Measurements from ENCODE around the gene NISCH. TPM values are rescaled to one million over a fixed set of nuclear protein-coding genes. Genes with fewer than 3 reads are reported as not detected.
A peak's percentile ranks its signal among the peaks of the same experiment; 100 is the strongest.

Gene NISCH
- total and polyA plus RNA-seq, 2 donors (not counting 1 experiment from before 2014, with no cell fraction given), result 130 to 169 TPM

- no peaks in the 10 kb centered on the region for H3K27me3 ChIP-seq (replicated peaks in 1 of 4; ENCODE audit: control extremely low read depth in 1 of 4, control insufficient read depth in 3 of 4, insufficient read depth in 4 of 4, low read length in 3 of 4)
- no peaks in the 10 kb centered on the region for H3K36me3 ChIP-seq (replicated peaks in 1 of 2; ENCODE audit: control extremely low read depth in 1 of 2, control insufficient read depth in 1 of 2, extremely low read depth in 1 of 2, insufficient read depth in 2 of 2, low read length in 1 of 2)
- CTCF ChIA-PET, result interaction anchor here (0.7 kb wide), 1 partner anchor 39 kb away, joined by 3 read pairs; no protein-coding TSS in a partner anchor
- no peaks in the 10 kb centered on the region for H3K27me3 Mint-ChIP-seq
- H3K9me3 Mint-ChIP-seq (ENCODE audit: insufficient read depth), result no peaks in the 10 kb centered on the region
- TF ChIP-seq EZH2 (IDR thresholded peaks at IDR 0.05; ENCODE audit: borderline replicate concordance, insufficient read depth, low read depth, low read length, poor library complexity, severe bottlenecking) (no peak), CTCF (IDR thresholded peaks at IDR 0.05) (no peak)
- no peak overlapping the region for H3K4me3 ChIP-seq (ENCODE audit: control extremely low read depth in 1 of 5, extremely low read depth in 1 of 5, insufficient read depth in 1 of 5, low read depth in 2 of 5, low read length in 4 of 5)
- no peak for DNase-seq
- intact Hi-C loops (cut with micrococcal nuclease), result loop anchor here (5.0 to 10.0 kb wide), 5 partner anchors 262 to 1144 kb away; partner anchors contain the start of genes DUSP7, PRKCD, RBM15B and STIMATE
- H3K9ac ChIP-seq (ENCODE audit: low read length), result no peak overlapping the region
- H3K9me3 ChIP-seq (ENCODE audit: control extremely low read depth in 1 of 3, control insufficient read depth in 2 of 3, insufficient read depth in 1 of 3, low read length in 2 of 3), result no peaks in the 10 kb centered on the region
- H3K27ac Mint-ChIP-seq, result peak overlapping the region; percentile 43
- no peaks in the 10 kb centered on the region for H4K20me1 ChIP-seq (ENCODE audit: control insufficient read depth, insufficient read depth, low read length, poor library complexity, severe bottlenecking)
- POLR2A ChIA-PET, result interaction anchor here (0.7 kb wide), 1 partner anchor 425 kb away, joined by 3 read pairs; no protein-coding TSS in a partner anchor
- peaks cover 37% of the 10 kb centered on the region for H3K79me2 ChIP-seq (ENCODE audit: control insufficient read depth, insufficient read depth, low read length)
- peak overlapping the region; percentile 17 for H3K4me2 ChIP-seq (replicated peaks; ENCODE audit: low read depth, low read length, poor library complexity, severe bottlenecking)
- H3K4me3 Mint-ChIP-seq, result peak overlapping the region; percentile 8
- WGBS (ENCODE audit: insufficient coverage), result 91% methylated on average over 5 of the region's 5 CpGs
- peaks cover 40% of the 10 kb centered on the region for H3K4me1 Mint-ChIP-seq
- H2AFZ ChIP-seq (ENCODE audit: insufficient read depth, low read depth, low read length, poor library complexity, severe bottlenecking), result no peak overlapping the region
- H3K4me1 ChIP-seq (ENCODE audit: control insufficient read depth in 2 of 2, insufficient read depth in 2 of 2, low read length in 2 of 2), result peaks cover 25 to 34% of the 10 kb centered on the region in 2 donors
- H3K27ac ChIP-seq (ENCODE audit: low read length in 2 of 2), result no peak overlapping the region
- ATAC-seq (ENCODE audit: low read depth), result no peak
These were observed 83.7 kb downstream of the NISCH start for GRCh38 chr3:52539010-52539653.

GRCh38 chr3:52541050-52541449, 85.6 kb downstream of the NISCH start:
- CTCF ChIA-PET, result interaction anchor here (1.3 kb wide), 1 partner anchor 12 kb away, joined by 3 read pairs; no protein-coding TSS in a partner anchor
- Mint-ChIP-seq H3K4me3 (no peak overlapping the region), H3K4me1 (peaks cover 32% of the 10 kb centered on the region), H3K27me3 (no peaks in the 10 kb centered on the region), H3K9me3 (ENCODE audit: insufficient read depth) (no peaks in the 10 kb centered on the region), H3K27ac (no peak overlapping the region)
- Histone ChIP-seq H3K27me3 (replicated peaks in 1 of 4; ENCODE audit: control extremely low read depth in 1 of 4, control insufficient read depth in 3 of 4, insufficient read depth in 4 of 4, low read length in 3 of 4) (no peaks in the 10 kb centered on the region), H2AFZ (ENCODE audit: insufficient read depth, low read depth, low read length, poor library complexity, severe bottlenecking) (no peak overlapping the region), H3K27ac (ENCODE audit: low read length in 2 of 2) (no peak overlapping the region), H3K4me1 (ENCODE audit: control insufficient read depth in 2 of 2, insufficient read depth in 2 of 2, low read length in 2 of 2) (peaks cover 21 to 24% of the 10 kb centered on the region in 2 donors), H3K9ac (ENCODE audit: low read length) (no peak overlapping the region), H3K79me2 (ENCODE audit: control insufficient read depth, insufficient read depth, low read length) (peaks cover 37% of the 10 kb centered on the region), H3K9me3 (ENCODE audit: control extremely low read depth in 1 of 3, control insufficient read depth in 2 of 3, insufficient read depth in 1 of 3, low read length in 2 of 3) (no peaks in the 10 kb centered on the region), H3K4me2 (replicated peaks; ENCODE audit: low read depth, low read length, poor library complexity, severe bottlenecking) (no peak overlapping the region), H3K36me3 (replicated peaks in 1 of 2; ENCODE audit: control extremely low read depth in 1 of 2, control insufficient read depth in 1 of 2, extremely low read depth in 1 of 2, insufficient read depth in 2 of 2, low read length in 1 of 2) (peaks cover 0 to under 1% of the 10 kb centered on the region in 2 experiments), H3K4me3 (ENCODE audit: control extremely low read depth in 1 of 5, extremely low read depth in 1 of 5, insufficient read depth in 1 of 5, low read depth in 2 of 5, low read length in 4 of 5) (no peak overlapping the region), H4K20me1 (ENCODE audit: control insufficient read depth, insufficient read depth, low read length, poor library complexity, severe bottlenecking) (no peaks in the 10 kb centered on the region)
- no CpG with 5 or more reads among the region's 2 CpGs for WGBS (ENCODE audit: insufficient coverage)
- DNase-seq (no peak), ATAC-seq (ENCODE audit: low read depth) (no peak)
- POLR2A ChIA-PET, result no interaction called here
- TF ChIP-seq EZH2 (IDR thresholded peaks at IDR 0.05; ENCODE audit: borderline replicate concordance, insufficient read depth, low read depth, low read length, poor library complexity, severe bottlenecking) (no peak), CTCF (IDR thresholded peaks at IDR 0.05) (no peak)
- intact Hi-C loops (cut with micrococcal nuclease), result no loop called here
